Measurements from ENCODE around the gene EYS. TPM values are rescaled to one million over a fixed set of nuclear protein-coding genes. Genes with fewer than 3 reads are reported as not detected.

Gene EYS
- polyA plus RNA-seq, 2 of the 4 experiments (the other 2 are of a cell fraction) = 0.03 to 0.06 TPM

GRCh38 chr6:65642776-65643175 lies 64.2 kb downstream of the EYS start:
- Histone ChIP-seq H3K4me2 (no peak overlapping the region), H3K27ac (no peak overlapping the region), H3K4me3 (no peak overlapping the region), H3K9me3 (no peaks in the 10 kb centered on the region), H3K4me1 (no peaks in the 10 kb centered on the region)
- ChIA-PET CTCF (no interaction called here), POLR2A (no interaction called here)
- FAIRE-seq = no peak
- no peak for TF ChIP-seq POLR2AphosphoS2 (conservative IDR thresholded peaks at IDR 0.05; ENCODE audit: low read length)
- no peak for TF ChIP-seq MAZ (IDR thresholded peaks at IDR 0.05; ENCODE audit: borderline replicate concordance, low read depth, low read length)
- no peak for TF ChIP-seq TFCP2L1 (CRISPR knock-in tag; IDR thresholded peaks at IDR 0.05)
- TF ChIP-seq NFE2L2 (conservative IDR thresholded peaks at IDR 0.05; ENCODE audit: low read length) = no peak
- no peak for TF ChIP-seq NPAS2 (CRISPR knock-in tag; IDR thresholded peaks at IDR 0.05; ENCODE audit: borderline replicate concordance)
- no peak for TF ChIP-seq EP300 (IDR thresholded peaks at IDR 0.05)
- no peak for TF ChIP-seq FOSB (CRISPR knock-in tag; IDR thresholded peaks at IDR 0.05)
- TF ChIP-seq MYC (IDR thresholded peaks at IDR 0.05; ENCODE audit: borderline replicate concordance, low read length) = no peak
- no peak for TF ChIP-seq CTCF (IDR thresholded peaks at IDR 0.05)
- TF ChIP-seq CEBPB (IDR thresholded peaks at IDR 0.05) = no peak
- no peak for TF ChIP-seq KDM5A (IDR thresholded peaks at IDR 0.05)
- no peak for TF ChIP-seq NR3C1 (IDR thresholded peaks at IDR 0.05)
- TF ChIP-seq HDAC2 (IDR thresholded peaks at IDR 0.05) = no peak
- no peak for TF ChIP-seq PBX3 (IDR thresholded peaks at IDR 0.05)
- TF ChIP-seq RCOR1 (IDR thresholded peaks at IDR 0.05; ENCODE audit: low read depth, low read length) = no peak
- no peak for TF ChIP-seq SMC3 (IDR thresholded peaks at IDR 0.05)
- no peak for TF ChIP-seq FOXS1 (CRISPR knock-in tag; IDR thresholded peaks at IDR 0.05)
- no peak for DNase-seq (ENCODE audit: low read depth in 1 of 2, low spot score in 1 of 2)
- WGBS (ENCODE audit: missing lambda C conversion rate) = 91% methylated on average over 1 of the region's 1 CpG
- no peak for ATAC-seq

- DNase-seq (ENCODE audit: low read depth in 1 of 2, low spot score in 1 of 2) (peak in 1 of 2 experiments; percentile 33), FAIRE-seq (no peak), ATAC-seq (peak in 1 of 2 experiments; percentile 75; a peak in 3 of 6 replicates)
- TF ChIP-seq RAD21 (conservative IDR thresholded peaks at IDR 0.05 in 1 of 2, IDR thresholded peaks at IDR 0.05 in 1 of 2) (peak in 1 of 2 experiments; percentile 47; a peak in 4 of 5 replicates), CBX2 (IDR thresholded peaks at IDR 0.05; ENCODE audit: borderline replicate concordance, low read depth) (no peak)
- ChIA-PET CTCF (interaction anchor here (0.5 kb wide), 1 partner anchor 410 kb away, joined by 3 read pairs; no protein-coding TSS in a partner anchor), POLR2A (no interaction called here)
- no peak overlapping the region for H3K4me2 ChIP-seq
- no peaks in the 10 kb centered on the region for H3K4me1 ChIP-seq
- 74% methylated on average over 9 of the region's 22 CpGs for WGBS (ENCODE audit: missing lambda C conversion rate)
- no peaks in the 10 kb centered on the region for H3K9me3 ChIP-seq
- H3K27ac ChIP-seq = no peak overlapping the region
- no peak overlapping the region for H3K4me3 ChIP-seq
These were observed 68.8 kb downstream of the EYS start for GRCh38 chr6:65638047-65638831.

- no peak for FAIRE-seq
- 93% methylated on average over 7 of the region's 12 CpGs for WGBS (ENCODE audit: missing lambda C conversion rate)
- no peak overlapping the region for H3K4me2 ChIP-seq
- ChIA-PET POLR2A (no interaction called here), CTCF (interaction anchor here (0.5 kb wide), 1 partner anchor 410 kb away, joined by 3 read pairs; no protein-coding TSS in a partner anchor)
- no peak overlapping the region for H3K4me3 ChIP-seq
- no peak for TF ChIP-seq PHF8 (IDR thresholded peaks at IDR 0.05; ENCODE audit: borderline replicate concordance, low read depth)
- TF ChIP-seq JUN (IDR thresholded peaks at IDR 0.05) = no peak
- TF ChIP-seq FOXS1 (CRISPR knock-in tag; IDR thresholded peaks at IDR 0.05) = no peak
- TF ChIP-seq ZC3H11A (IDR thresholded peaks at IDR 0.05) = no peak
- TF ChIP-seq MYC (IDR thresholded peaks at IDR 0.05; ENCODE audit: borderline replicate concordance, low read length) = no peak
- TF ChIP-seq TFCP2L1 (CRISPR knock-in tag; IDR thresholded peaks at IDR 0.05) = no peak
- no peak for TF ChIP-seq CBX8 (IDR thresholded peaks at IDR 0.05)
- H3K27ac ChIP-seq = no peak overlapping the region
- H3K4me1 ChIP-seq = no peaks in the 10 kb centered on the region
- no peak for DNase-seq (ENCODE audit: low read depth in 1 of 2, low spot score in 1 of 2)
- ATAC-seq = no peak
- no peaks in the 10 kb centered on the region for H3K9me3 ChIP-seq
These were observed 69.6 kb downstream of the EYS start for GRCh38 chr6:65637289-65638046.

Data from A549 (cell line).